SK-N-SH treated with all-trans-retinoic acid at 6 μM for 48 hours (cell line): ENCODE results near the gene SWSAP1.

ENCODE experiments used
- ATAC-seq: fragments of 200-7000 bp; cut with Tn5 transposase; 3 replicates; pipeline ENCODE4 v1.9.1; 2020; ENCODE audit warnings: mild to moderate bottlenecking, moderate library complexity
- ARNTL ChIP-seq: fragments of 450-650 bp; formaldehyde crosslinking; IDR thresholded peaks from 2 replicates; pipeline ENCODE4 v1.5.0; 2020; ENCODE audit warnings: low read depth, mild to moderate bottlenecking, moderate library complexity, borderline replicate concordance
- BACH2 ChIP-seq: fragments of 250-450 bp; sonication (Bioruptor Pico); IDR thresholded peaks from 2 replicates; pipeline ENCODE4 v1.9.0; 2021; ENCODE audit warnings: mild to moderate bottlenecking, borderline replicate concordance
- CREB5 ChIP-seq: fragments of 250-450 bp; sonication (Bioruptor Pico); IDR thresholded peaks from 2 replicates; pipeline ENCODE4 v1.5.1; 2020; ENCODE audit warnings: low read depth, mild to moderate bottlenecking, moderate library complexity
- CSDC2 ChIP-seq: fragments of 250-450 bp; sonication (Bioruptor Pico); IDR thresholded peaks from 2 replicates; pipeline ENCODE4 v1.5.0; 2020; ENCODE audit warnings: mild to moderate bottlenecking, moderate library complexity
- CSRNP3 ChIP-seq: fragments of 250-450 bp; sonication (Bioruptor Pico); IDR thresholded peaks from 2 replicates; pipeline ENCODE4 v1.5.1; 2021; ENCODE audit warnings: mild to moderate bottlenecking, moderate library complexity
- ESRRG ChIP-seq: fragments of 250-450 bp; sonication (Bioruptor Pico); IDR thresholded peaks from 2 replicates; pipeline ENCODE4 v1.6.1; 2021; ENCODE audit warnings: mild to moderate bottlenecking
- GLIS3 ChIP-seq: fragments of 250-450 bp; sonication (Bioruptor Pico); IDR thresholded peaks from 2 replicates; pipeline ENCODE4 v1.5.0; 2020; ENCODE audit warnings: mild to moderate bottlenecking, moderate library complexity
- ISL1 ChIP-seq: fragments of 250-450 bp; sonication (Bioruptor Pico); IDR thresholded peaks from 2 replicates; pipeline ENCODE4 v2.1.2; 2022; ENCODE audit warnings: mild to moderate bottlenecking, moderate library complexity
- OSR1 ChIP-seq: fragments of 250-450 bp; sonication (Bioruptor Pico); IDR thresholded peaks from 2 replicates; pipeline ENCODE4 v1.8.0; 2022; ENCODE audit warnings: moderate library complexity, mild to moderate bottlenecking, inconsistent platforms
- PATZ1 ChIP-seq: fragments of 250-450 bp; sonication (Bioruptor Pico); IDR thresholded peaks from 2 replicates; pipeline ENCODE4 v1.8.0; 2020; ENCODE audit warnings: mild to moderate bottlenecking, moderate library complexity, borderline replicate concordance
- POU6F1 ChIP-seq: fragments of 250-450 bp; sonication (Bioruptor Pico); IDR thresholded peaks from 2 replicates; pipeline ENCODE4 v1.8.0; 2021; ENCODE audit warnings: low read depth, mild to moderate bottlenecking, moderate library complexity, borderline replicate concordance
- PPARA ChIP-seq: fragments of 250-450 bp; sonication (Bioruptor Pico); IDR thresholded peaks from 2 replicates; pipeline ENCODE4 v1.5.0; 2020; ENCODE audit warnings: mild to moderate bottlenecking, borderline replicate concordance
- RARB ChIP-seq: fragments of 250-450 bp; sonication (Bioruptor Pico); IDR thresholded peaks from 2 replicates; pipeline ENCODE4 v1.8.0; 2021; ENCODE audit warnings: mild to moderate bottlenecking, moderate library complexity
- SNAI2 ChIP-seq: fragments of 250-450 bp; sonication (Bioruptor Pico); IDR thresholded peaks from 2 replicates; pipeline ENCODE4 v1.5.0; 2020; ENCODE audit warnings: mild to moderate bottlenecking, moderate library complexity
- TOX ChIP-seq: fragments of 250-450 bp; sonication (Bioruptor Pico); IDR thresholded peaks from 2 replicates; pipeline ENCODE4 v1.8.0; 2021; ENCODE audit warnings: mild to moderate bottlenecking, moderate library complexity, borderline replicate concordance
- ZC3H10 ChIP-seq: fragments of 250-450 bp; sonication (Bioruptor Pico); IDR thresholded peaks from 2 replicates; pipeline ENCODE4 v1.5.1; 2021; ENCODE audit warnings: mild to moderate bottlenecking, moderate library complexity
- ZFP3 ChIP-seq: fragments of 250-450 bp; sonication (Bioruptor Pico); IDR thresholded peaks from 2 replicates; pipeline ENCODE4 v1.5.0; 2020; ENCODE audit warnings: mild to moderate bottlenecking, moderate library complexity
- ZFP30 ChIP-seq: fragments of 450-650 bp; formaldehyde crosslinking; IDR thresholded peaks from 2 replicates; pipeline ENCODE4 v1.5.0; 2022; ENCODE audit warnings: mild to moderate bottlenecking, moderate library complexity
- ZNF565 ChIP-seq: fragments of 450-650 bp; formaldehyde crosslinking; conservative IDR thresholded peaks from 2 replicates; pipeline ENCODE4 v1.5.0; 2020; ENCODE audit warnings: low read depth, mild to moderate bottlenecking, moderate library complexity
- ZNF70 ChIP-seq: fragments of 450-650 bp; formaldehyde crosslinking; IDR thresholded peaks from 2 replicates; pipeline ENCODE4 v1.5.0; 2020; ENCODE audit warnings: mild to moderate bottlenecking, moderate library complexity
- ZNF8 ChIP-seq: fragments of 450-650 bp; formaldehyde crosslinking; IDR thresholded peaks from 2 replicates; pipeline ENCODE4 v1.5.0; 2020; ENCODE audit warnings: mild to moderate bottlenecking, moderate library complexity

Gene SWSAP1

GRCh38 chr19:11420429-11421370 lies 46.2 kb downstream of the SWSAP1 start:
- ATAC-seq: no peak
- TF ChIP-seq ZFP3 (CRISPR knock-in tag) (no peak), ZNF565 (CRISPR knock-in tag) (no peak), CSDC2 (no peak), GLIS3 (CRISPR knock-in tag) (no peak), ZNF8 (CRISPR knock-in tag) (no peak), ZFP30 (no peak)
- TF ChIP-seq, all 23 proteins: peak for 0

- ATAC-seq: no peak
- TF ChIP-seq ZFP30: no peak
- no peak for TF ChIP-seq RARB
- TF ChIP-seq ESRRG (CRISPR knock-in tag): no peak
- TF ChIP-seq CSDC2: no peak
These were observed 47.1 kb downstream of the SWSAP1 start for GRCh38 chr19:11421371-11422098.

GRCh38 chr19:11422163-11423065 lies 47.9 kb downstream of the SWSAP1 start:
- TF ChIP-seq ZNF565 (CRISPR knock-in tag) (no peak), PPARA (CRISPR knock-in tag) (no peak), GLIS3 (CRISPR knock-in tag) (no peak), ARNTL (no peak), CSRNP3 (CRISPR knock-in tag) (no peak), ZFP30 (no peak), ISL1 (no peak), POU6F1 (CRISPR knock-in tag) (no peak), PATZ1 (CRISPR knock-in tag) (no peak), CREB5 (CRISPR knock-in tag) (no peak), TOX (CRISPR knock-in tag) (no peak), SNAI2 (CRISPR knock-in tag) (no peak), ESRRG (CRISPR knock-in tag) (no peak), BACH2 (CRISPR knock-in tag) (no peak), ZFP3 (CRISPR knock-in tag) (no peak), ZNF70 (CRISPR knock-in tag) (no peak), ZC3H10 (CRISPR knock-in tag) (no peak), CSDC2 (no peak), ZNF8 (CRISPR knock-in tag) (no peak), OSR1 (CRISPR knock-in tag) (no peak)
- no peak for ATAC-seq
